ENCODE measurements around the gene PRPH. TPM values are rescaled to one million over a fixed set of nuclear protein-coding genes. Genes with fewer than 3 reads are reported as not detected.

Gene PRPH
- total and polyA plus RNA-seq, 2 of the 4 experiments (the other 2 are of a cell fraction) = not detected

GRCh38 chr12:49273726-49274395, 21.1 kb upstream of the PRPH start:
- BruUV-seq (replicated peaks) = no TSS peak
- dilution Hi-C loops (cut with HindIII; ENCODE audit: low sequenced_read_pairs, unreplicated experiment) = no loop called here
- H4K8ac ChIP-seq (ENCODE audit: low read depth in 2 of 2, low read length in 2 of 2) = no peak overlapping the region
- in situ Hi-C loops (cut with MboI; ENCODE audit: low sequenced_read_pairs) = no loop called here
- H3K4me3 ChIP-seq (ENCODE audit: insufficient read depth, low read depth, low read length) = no peak overlapping the region
- no peak overlapping the region for H3K27ac ChIP-seq (ENCODE audit: insufficient read depth, low read length)
- H3K56ac ChIP-seq (ENCODE audit: extremely low read depth, insufficient read depth, low read length) = no peak overlapping the region
- peaks cover 24% of the 10 kb centered on the region for H3K9me1 ChIP-seq (ENCODE audit: insufficient read depth, low read length)
- H3K4me1 ChIP-seq (ENCODE audit: control insufficient read depth, insufficient read depth, low read length) = peaks cover 3% of the 10 kb centered on the region; the same call in 1 of the 2 replicates
- H3K14ac ChIP-seq (replicated peaks; ENCODE audit: low read depth, low read length) = no peak overlapping the region
- no peak overlapping the region for H4K5ac ChIP-seq (ENCODE audit: low read depth, low read length)
- no peak overlapping the region for H2BK15ac ChIP-seq (ENCODE audit: low read depth, low read length)
- no peak overlapping the region for H4K91ac ChIP-seq (ENCODE audit: insufficient read depth, low read depth, low read length)
- no peaks in the 10 kb centered on the region for H3K9me3 ChIP-seq (ENCODE audit: control insufficient read depth, insufficient read depth, low read length)
- intact Hi-C loops (cut with micrococcal nuclease) = no loop called here
- no peak overlapping the region for H2BK20ac ChIP-seq (ENCODE audit: low read depth, low read length)
- H3K4me2 ChIP-seq (ENCODE audit: low read depth, low read length) = no peak overlapping the region
- H4K20me1 ChIP-seq (ENCODE audit: insufficient read depth, low read length) = peaks cover 71% of the 10 kb centered on the region
- ChIA-PET POLR2A (ENCODE audit: unreplicated experiment) (no interaction called here), CTCF (no interaction called here)
- DNase-seq (no peak), ATAC-seq (ENCODE audit: low read depth) (no peak)
- no peak overlapping the region for H2BK5ac ChIP-seq (ENCODE audit: low read depth, low read length, poor library complexity, severe bottlenecking)
- no peak for TF ChIP-seq BHLHE40 (IDR thresholded peaks at IDR 0.05; ENCODE audit: low read depth, low read length)
- TF ChIP-seq CTCF (conservative IDR thresholded peaks at IDR 0.05; ENCODE audit: low read depth, low read length) = no peak
- no peak for TF ChIP-seq USF2 (IDR thresholded peaks at IDR 0.05; ENCODE audit: low read depth, low read length)
- TF ChIP-seq RFX5 (IDR thresholded peaks at IDR 0.05; ENCODE audit: low read depth, low read length) = no peak
- TF ChIP-seq RAD21 (IDR thresholded peaks at IDR 0.05; ENCODE audit: low read length) = no peak
- no peak for TF ChIP-seq MAFK (IDR thresholded peaks at IDR 0.05; ENCODE audit: low read depth, low read length)
- no peak for TF ChIP-seq MAZ (IDR thresholded peaks at IDR 0.05; ENCODE audit: borderline replicate concordance, low read depth, low read length)
- TF ChIP-seq RCOR1 (IDR thresholded peaks at IDR 0.05; ENCODE audit: insufficient replicate concordance, low read length) = no peak
- no peak for TF ChIP-seq NFE2L2 (IDR thresholded peaks at IDR 0.05; ENCODE audit: low read depth, low read length)
- no peak for TF ChIP-seq CHD1 (IDR thresholded peaks at IDR 0.05; ENCODE audit: low read depth, low read length)
- no peak for TF ChIP-seq SMC3 (IDR thresholded peaks at IDR 0.05; ENCODE audit: low read depth, low read length)
- no peak overlapping the region for H2AFZ ChIP-seq (replicated peaks; ENCODE audit: low read length, poor library complexity)
- 100% methylated on average over 1 of the region's 6 CpGs; no CpG with 5 or more reads in 1 of the 2 experiments for WGBS, 2 experiments (ENCODE audit: extremely low coverage in 2 of 2, insufficient read length in 1 of 2)
- H2AK5ac ChIP-seq (ENCODE audit: low read depth, low read length) = no peak overlapping the region
- H2AK9ac ChIP-seq (replicated peaks; ENCODE audit: low read depth, low read length, poor library complexity) = no peak overlapping the region
- no peak overlapping the region for H2BK120ac ChIP-seq (ENCODE audit: low read depth, low read length)
- no peak overlapping the region for H3K9ac ChIP-seq (ENCODE audit: low read depth, low read length)
- no peaks in the 10 kb centered on the region; the same call in 1 of the 2 replicates for H3K27me3 ChIP-seq (ENCODE audit: control insufficient read depth, insufficient read depth, low read length)
- H3K23ac ChIP-seq (ENCODE audit: low read depth, low read length) = no peak overlapping the region
- no peak overlapping the region for H3K4ac ChIP-seq (ENCODE audit: low read depth, low read length)
- peaks cover 45% of the 10 kb centered on the region for H3K36me3 ChIP-seq (ENCODE audit: control insufficient read depth, insufficient read depth, low read length)
- H3K79me1 ChIP-seq (ENCODE audit: low read depth in 1 of 2, low read length in 2 of 2) = peaks cover 22 to 54% of the 10 kb centered on the region in 2 experiments
- H3K18ac ChIP-seq (ENCODE audit: low read depth, low read length) = no peak overlapping the region
